PC-3 (cell line): Measurements from ENCODE around the gene SLMAP. TPM values are rescaled to one million over a fixed set of nuclear protein-coding genes. Genes with fewer than 3 reads are reported as not detected.

Experiments used
- ATAC-seq: fragments of 200-7000 bp; cut with Tn5 transposase; 2 replicates; pipeline ENCODE4 v1.9.1; 2020; ENCODE audit warnings: mild to moderate bottlenecking, moderate library complexity
- BruUV-seq: library from RNA; stranded (reverse); fragments of 400-500 nt; replicated peaks from 2 replicates; lab custom pipeline; 2021; lab: Mats Ljungman, UMichigan
- CTCF ChIA-PET: fragments of 300-600 bp; sonication (Branson Sonifier 250); formaldehyde crosslinking; loops from one replicate; lab custom pipeline; 2022; ENCODE audit warnings: antibody characterized with exemption; lab: Charles Lee
- POLR2A ChIA-PET: fragments of 300-600 bp; sonication (Branson Sonifier 250); formaldehyde crosslinking; loops from one replicate; lab custom pipeline; 2022; ENCODE audit warnings: antibody characterized with exemption; ENCODE audit not compliant: unreplicated experiment; lab: Charles Lee
- DNase-seq: peaks from one replicate; pipeline ENCODE4 v3.0.0-alpha.2; 2015
- H2AFZ ChIP-seq: fragments of 300-600 bp; sonication (generic); 2 replicates; pipeline ENCODE4 v1.6.0; 2016; ENCODE audit warnings: antibody characterized with exemption, low read length
- H3F3A ChIP-seq: fragments of 300-600 bp; sonication (generic); one replicate; pipeline ENCODE4 v1.6.0; 2017; ENCODE audit warnings: antibody characterized with exemption, low read length, control low read depth, mild to moderate bottlenecking; ENCODE audit not compliant: unreplicated experiment
- H3K27ac ChIP-seq: fragments of 300-600 bp; sonication (generic); 2 replicates; pipeline ENCODE4 v1.5.1; 2016; ENCODE audit warnings: mild to moderate bottlenecking, low read length
- H3K27me3 ChIP-seq: fragments of 300-600 bp; sonication (generic); 2 replicates; pipeline ENCODE4 v1.6.1; 2016; ENCODE audit warnings: low read length, mixed read lengths
- H3K36me3 ChIP-seq: fragments of 300-600 bp; sonication (generic); 2 replicates; pipeline ENCODE4 v1.6.1; 2016; ENCODE audit warnings: low read depth, mixed run types, low read length, mixed read lengths
- H3K4me1 ChIP-seq: fragments of 300-600 bp; sonication (generic); 2 replicates; pipeline ENCODE4 v1.5.1; 2016; ENCODE audit warnings: low read length; ENCODE audit not compliant: insufficient read depth
- H3K4me2 ChIP-seq: fragments of 300-600 bp; sonication (generic); 2 replicates; pipeline ENCODE4 v1.6.0; 2016; ENCODE audit warnings: low read length
- H3K4me3 ChIP-seq: fragments of 300-600 bp; sonication (generic); 2 replicates; pipeline ENCODE4 v1.5.1; 2016; ENCODE audit warnings: mild to moderate bottlenecking, low read length, mixed read lengths
- H3K79me2 ChIP-seq: fragments of 300-600 bp; sonication (generic); 2 replicates; pipeline ENCODE4 v1.6.1; 2017; ENCODE audit warnings: low read length, mixed read lengths
- H3K9ac ChIP-seq: fragments of 300-600 bp; sonication (generic); 2 replicates; pipeline ENCODE4 v1.6.0; 2016; ENCODE audit warnings: mild to moderate bottlenecking, low read length
- H3K9me2 ChIP-seq: fragments of 300-600 bp; sonication (generic); replicated peaks from 2 replicates; pipeline ENCODE4 v1.6.1; 2016; ENCODE audit warnings: mixed run types, low read length, mixed read lengths
- H3K9me3 ChIP-seq: fragments of 300-600 bp; sonication (generic); 2 replicates; pipeline ENCODE4 v1.6.1; 2016; ENCODE audit warnings: low read length, mixed read lengths
- H4K20me1 ChIP-seq: fragments of 300-600 bp; sonication (generic); 2 replicates; pipeline ENCODE4 v1.6.1; 2016; ENCODE audit warnings: low read length, mixed read lengths
- CTCF ChIP-seq: fragments of 300-600 bp; sonication (generic); conservative IDR thresholded peaks from 2 replicates; pipeline ENCODE4 v1.5.1; 2017; ENCODE audit warnings: antibody characterized with exemption, low read depth, mild to moderate bottlenecking, low read length
- EZH2 ChIP-seq: fragments of 300-600 bp; sonication (generic); IDR thresholded peaks from one replicate; pipeline ENCODE4 v1.6.1; 2017; ENCODE audit warnings: antibody characterized with exemption, mild to moderate bottlenecking, low read length; ENCODE audit not compliant: unreplicated experiment
- EZH2phosphoT487 ChIP-seq: fragments of 300-600 bp; sonication (generic); IDR thresholded peaks from 2 replicates; pipeline ENCODE4 v1.6.1; 2018; ENCODE audit warnings: mild to moderate bottlenecking, antibody characterized with exemption, low read length, borderline replicate concordance
- intact Hi-C: fragments of 100-400 bp; cut with micrococcal nuclease; formaldehyde crosslinking; loops from 2 replicates; pipeline ENCODE4 v1.9.0; 2023
- total RNA-seq: library from RNA; depleted of rRNA; stranded (reverse); fragments of >200 nt; gene quantifications from 2 replicates; pipeline ENCODE4 v1.2.3, GENCODE V29; 2014

The SLMAP gene
- total RNA-seq, 1 experiment from 2014 or later: 60.0 TPM

GRCh38 chr3:57959423-57960173, 203.5 kb downstream of the SLMAP start:
- no peak for DNase-seq
- H3K4me1 ChIP-seq: peaks cover 35% of the 10 kb centered on the region
- H3K27ac ChIP-seq: no peak overlapping the region
- no peak overlapping the region for H3K4me2 ChIP-seq
- H3F3A ChIP-seq: peaks cover 5% of the 10 kb centered on the region
- H4K20me1 ChIP-seq: no peaks in the 10 kb centered on the region
- H2AFZ ChIP-seq: no peak overlapping the region
- CTCF ChIA-PET: no interaction called here
- no peak overlapping the region for H3K4me3 ChIP-seq
- no peaks in the 10 kb centered on the region for H3K27me3 ChIP-seq
- no TSS peak for BruUV-seq
- H3K9me3 ChIP-seq: no peaks in the 10 kb centered on the region
- no peak for ATAC-seq
- no peak overlapping the region for H3K9ac ChIP-seq
- intact Hi-C loops: no loop called here
- POLR2A ChIA-PET: no interaction called here
- no peaks in the 10 kb centered on the region for H3K36me3 ChIP-seq
- no peaks in the 10 kb centered on the region; the same call in 1 of the 2 replicates for H3K79me2 ChIP-seq
- TF ChIP-seq CTCF (no peak), EZH2 (no peak), EZH2phosphoT487 (no peak)
- H3K9me2 ChIP-seq: no peaks in the 10 kb centered on the region

GRCh38 chr3:57960174-57960505, 204.0 kb downstream of the SLMAP start:
- POLR2A ChIA-PET: no interaction called here
- Histone ChIP-seq H3K27me3 (no peaks in the 10 kb centered on the region), H3F3A (peaks cover 5% of the 10 kb centered on the region), H3K4me1 (peaks cover 35% of the 10 kb centered on the region), H3K4me2 (no peak overlapping the region), H3K79me2 (no peaks in the 10 kb centered on the region; the same call in 1 of the 2 replicates), H3K36me3 (no peaks in the 10 kb centered on the region), H3K4me3 (no peak overlapping the region), H3K9me2 (no peaks in the 10 kb centered on the region), H2AFZ (no peak overlapping the region), H3K27ac (no peak overlapping the region), H3K9me3 (no peaks in the 10 kb centered on the region), H4K20me1 (no peaks in the 10 kb centered on the region), H3K9ac (no peak overlapping the region)
- ATAC-seq: no peak
- TF ChIP-seq CTCF: no peak
- no peak for TF ChIP-seq EZH2
- no peak for TF ChIP-seq EZH2phosphoT487
- no peak for DNase-seq
- no TSS peak for BruUV-seq
- CTCF ChIA-PET: no interaction called here
- intact Hi-C loops: no loop called here

DNA sequence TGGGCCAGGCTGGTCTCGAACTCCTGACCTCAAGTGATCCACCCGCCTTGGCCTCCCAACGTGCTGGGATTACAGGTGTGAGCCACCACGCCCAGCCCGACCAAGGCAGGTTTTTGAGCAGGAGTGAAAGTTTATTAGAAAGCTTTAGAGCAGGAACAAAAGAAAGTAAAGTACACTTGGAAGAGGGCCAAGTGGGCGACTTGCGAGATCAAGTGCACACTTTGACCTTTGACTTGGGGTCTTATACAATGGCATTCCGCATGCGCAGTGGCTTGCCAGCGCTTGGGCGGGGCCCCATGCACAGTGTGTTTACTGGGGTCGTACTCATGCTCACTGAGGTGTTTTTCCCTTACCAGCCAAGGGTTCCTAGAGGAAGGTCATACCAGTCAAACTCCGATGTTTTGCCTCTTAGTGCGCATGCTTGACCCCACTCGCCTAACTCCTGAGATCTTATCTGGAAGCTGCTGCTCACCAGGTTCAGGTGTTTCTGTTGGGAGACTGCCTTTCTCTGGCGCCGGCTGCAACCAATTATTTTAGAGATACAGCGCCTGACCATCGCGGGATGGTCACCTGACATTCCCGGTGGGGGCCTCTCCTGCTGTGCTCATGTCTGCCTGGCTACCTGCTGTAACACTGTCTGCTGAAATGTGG, 205.2 kb downstream of the SLMAP start:
- Histone ChIP-seq H3K4me2 (no peak overlapping the region), H3K79me2 (no peaks in the 10 kb centered on the region; the same call in 1 of the 2 replicates), H3K4me1 (peaks cover 28% of the 10 kb centered on the region), H3K9me2 (no peaks in the 10 kb centered on the region), H3F3A (peaks cover 4% of the 10 kb centered on the region), H3K9ac (no peak overlapping the region), H3K9me3 (no peaks in the 10 kb centered on the region), H3K36me3 (no peaks in the 10 kb centered on the region), H3K27me3 (no peaks in the 10 kb centered on the region), H3K27ac (no peak overlapping the region), H4K20me1 (no peaks in the 10 kb centered on the region), H3K4me3 (no peak overlapping the region), H2AFZ (no peak overlapping the region)
- POLR2A ChIA-PET: no interaction called here
- TF ChIP-seq EZH2 (no peak), CTCF (no peak), EZH2phosphoT487 (no peak)
- BruUV-seq: no TSS peak
- CTCF ChIA-PET: interaction anchor here (0.5 to 1.0 kb wide), 2 partner anchors 65 to 99 kb away, joined by 3 read pairs; no protein-coding TSS in a partner anchor
- DNase-seq (no peak), ATAC-seq (no peak)
- intact Hi-C loops: no loop called here
